Gastrocnemius medialis (tissue), 4 donors: ENCODE data around the gene SYTL1. TPM values are rescaled to one million over a fixed set of nuclear protein-coding genes. Genes with fewer than 3 reads are reported as not detected.
"Not testable (repeated sequence)": the region's sequence is repeated elsewhere in the genome, so short reads cannot be mapped to it uniquely, and the experiment has no call there.

Experiments used
- ATAC-seq, 2 donors: fragments of 150-250 bp; one replicate each; pipeline ENCODE4 v1.9.1; 2016
- DNase-seq, 2 donors: peaks; one replicate each; pipeline ENCODE4 v3.0.0-alpha.2; 2019
- H3K27ac ChIP-seq, 4 donors: fragments of 200-600 bp; sonication (generic); 1 replicate in 1 of 4; 2 replicates in 3 of 4; pipeline ENCODE4 v1.5.1; 2016 to 2018; ENCODE audit warnings: mild to moderate bottlenecking in 2 of 4, moderate library complexity in 1 of 4
- H3K27me3 ChIP-seq, 3 donors: fragments of 200-600 bp; sonication (generic) in 2 of 3; 1 replicate in 1 of 3; 2 replicates in 2 of 3; pipeline versions ENCODE4 v1.5.1 to v1.6.0; 2016 to 2019; ENCODE audit warnings: mild to moderate bottlenecking in 1 of 3, moderate library complexity in 1 of 3
- H3K36me3 ChIP-seq, 2 donors: fragments of 200-600 bp; sonication (generic) in 1 of 2; one replicate each; pipeline ENCODE4 v1.5.1; 2017 to 2018
- H3K4me1 ChIP-seq, 2 donors: fragments of 200-600 bp; sonication (generic) in 1 of 2; one replicate each; pipeline ENCODE4 v1.5.1; 2016 to 2017; ENCODE audit warnings: mild to moderate bottlenecking in 2 of 2
- H3K4me3 ChIP-seq, 4 donors: fragments of 200-600 bp; sonication (generic) in 3 of 4; 1 replicate in 1 of 4; 2 replicates in 3 of 4; pipeline ENCODE4 v1.5.1; 2016 to 2019; ENCODE audit warnings: mild to moderate bottlenecking in 2 of 4
- H3K9me3 ChIP-seq, 3 donors: fragments of 200-600 bp; sonication (generic) in 2 of 3; 1 replicate in 1 of 3; 2 replicates in 2 of 3; pipeline ENCODE4 v1.5.1; 2016 to 2019
- POLR2A ChIP-seq, 2 donors: fragments of 450-650 bp; IDR thresholded peaks; one replicate each; pipeline ENCODE4 v1.6.1; 2017; ENCODE audit warnings: antibody characterized with exemption in 2 of 2, mild to moderate bottlenecking in 2 of 2, moderate library complexity in 2 of 2
- in situ Hi-C, 4 donors: fragments of 200-750 bp; cut with MboI; loops; one replicate each; pipeline versions ENCODE4 v1.15.0 to v1.8.0; 2017; ENCODE audit warnings: low sequenced_read_pairs in 4 of 4
- intact Hi-C: fragments of 100-400 bp; cut with DNase I; formaldehyde crosslinking; loops from one replicate; pipeline ENCODE4 v1.15.1; 2023; ENCODE audit warnings: low total_unique reads
- total RNA-seq, 4 donors: library from RNA; depleted of rRNA; stranded (reverse); fragments of >200 nt; gene quantifications; one replicate each; pipeline versions ENCODE4 v1.1.0 to v1.2.3, GENCODE V29; 2016
- TF ChIP-seq, protein P1 (sequence below), 5 experiments: fragments of 450-650 bp in 3 of 5; fragments of 200-600 bp in 2 of 5; sonication (generic) in 2 of 5; IDR thresholded peaks in 4 of 5; conservative IDR thresholded peaks in 1 of 5; 1 replicate in 4 of 5; 2 replicates in 1 of 5; pipeline ENCODE4 v1.5.1; 2016 to 2019; ENCODE audit warnings: antibody characterized with exemption in 5 of 5, mild to moderate bottlenecking in 3 of 5, moderate library complexity in 3 of 5

The SYTL1 gene
- total RNA-seq, 4 donors from 2014 or later = 0.66 TPM; not detected in 3

- in situ Hi-C loops = no loop called here
- Histone ChIP-seq H3K27ac (no peak overlapping the region), H3K4me1 (peaks cover 9 to 14% of the 10 kb centered on the region in 2 donors), H3K4me3 (no peak overlapping the region), H3K27me3 (peaks cover 0 to 5% (median 0%) of the 10 kb centered on the region in 3 donors), H3K36me3 (no peaks in the 10 kb centered on the region), H3K9me3 (no peaks in the 10 kb centered on the region)
- intact Hi-C loops = no loop called here
- TF ChIP-seq, protein P1, sequence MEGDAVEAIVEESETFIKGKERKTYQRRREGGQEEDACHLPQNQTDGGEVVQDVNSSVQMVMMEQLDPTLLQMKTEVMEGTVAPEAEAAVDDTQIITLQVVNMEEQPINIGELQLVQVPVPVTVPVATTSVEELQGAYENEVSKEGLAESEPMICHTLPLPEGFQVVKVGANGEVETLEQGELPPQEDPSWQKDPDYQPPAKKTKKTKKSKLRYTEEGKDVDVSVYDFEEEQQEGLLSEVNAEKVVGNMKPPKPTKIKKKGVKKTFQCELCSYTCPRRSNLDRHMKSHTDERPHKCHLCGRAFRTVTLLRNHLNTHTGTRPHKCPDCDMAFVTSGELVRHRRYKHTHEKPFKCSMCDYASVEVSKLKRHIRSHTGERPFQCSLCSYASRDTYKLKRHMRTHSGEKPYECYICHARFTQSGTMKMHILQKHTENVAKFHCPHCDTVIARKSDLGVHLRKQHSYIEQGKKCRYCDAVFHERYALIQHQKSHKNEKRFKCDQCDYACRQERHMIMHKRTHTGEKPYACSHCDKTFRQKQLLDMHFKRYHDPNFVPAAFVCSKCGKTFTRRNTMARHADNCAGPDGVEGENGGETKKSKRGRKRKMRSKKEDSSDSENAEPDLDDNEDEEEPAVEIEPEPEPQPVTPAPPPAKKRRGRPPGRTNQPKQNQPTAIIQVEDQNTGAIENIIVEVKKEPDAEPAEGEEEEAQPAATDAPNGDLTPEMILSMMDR (IDR thresholded peaks at IDR 0.05 in 4 of 5, conservative IDR thresholded peaks at IDR 0.05 in 1 of 5) = no peak
- ATAC-seq (no peak), DNase-seq (no peak)
Measured at GRCh38 chr1:27381969-27382762, 40.3 kb downstream of the SYTL1 start.

GRCh38 chr1:27383039-27383605 is 41.3 kb downstream of the SYTL1 start, which contains the start of gene CD164L2:
TSS of gene CD164L2 (minus strand) at chr1:27383333. CDS start at chr1:27383239, 94 bp downstream.
- ATAC-seq = no peak
- H3K27ac ChIP-seq = no peak within 1 kb of the TSS
- no peaks in the 10 kb centered on the region for H3K9me3 ChIP-seq
- no peak for DNase-seq
- intact Hi-C loops (no loop called here), in situ Hi-C loops (no loop called here)
- H3K36me3 ChIP-seq = no peaks in the 10 kb centered on the region
- H3K4me1 ChIP-seq = peaks cover 9 to 14% of the 10 kb centered on the region in 2 donors
- TF ChIP-seq, protein P1 (IDR thresholded peaks at IDR 0.05 in 4 of 5, conservative IDR thresholded peaks at IDR 0.05 in 1 of 5) = no peak
- no peak for TF ChIP-seq POLR2A (IDR thresholded peaks at IDR 0.05)
- H3K4me3 ChIP-seq = no peak within 1 kb of the TSS
- H3K27me3 ChIP-seq = peaks cover 0 to 5% (median 0%) of the 10 kb centered on the region in 3 donors

GRCh38 chr1:27383661-27384060 is 41.8 kb downstream of the SYTL1 start:
- ATAC-seq (no peak), DNase-seq (no peak)
- no peak overlapping the region for H3K4me3 ChIP-seq
- intact Hi-C loops = no loop called here
- no peaks in the 10 kb centered on the region for H3K36me3 ChIP-seq
- in situ Hi-C loops = no loop called here
- no peaks in the 10 kb centered on the region for H3K9me3 ChIP-seq
- H3K27me3 ChIP-seq = peaks cover 0 to 5% (median 0%) of the 10 kb centered on the region in 3 donors
- TF ChIP-seq POLR2A (IDR thresholded peaks at IDR 0.05) = no peak
- TF ChIP-seq, protein P1 (IDR thresholded peaks at IDR 0.05 in 4 of 5, conservative IDR thresholded peaks at IDR 0.05 in 1 of 5) = no peak
- H3K27ac ChIP-seq = no peak overlapping the region
- H3K4me1 ChIP-seq = peaks cover 9 to 16% of the 10 kb centered on the region in 2 donors

GRCh38 chr1:27384797-27385196 is 43.0 kb downstream of the SYTL1 start:
- H3K4me1 ChIP-seq = peaks cover 9 to 18% of the 10 kb centered on the region in 2 donors
- not testable (repeated sequence) for H3K4me3 ChIP-seq, H3K27me3 ChIP-seq, H3K9me3 ChIP-seq, ATAC-seq, DNase-seq, H3K36me3 ChIP-seq, H3K27ac ChIP-seq
- intact Hi-C loops = loop anchor here (5.0 kb wide), 1 partner anchor 282 kb away; no protein-coding TSS in a partner anchor
- in situ Hi-C loops = loop anchor here in 2 of 4 donors (5.0 kb wide), 1 partner anchor 82 kb away; no protein-coding TSS in a partner anchor
